Gastrocnemius medialis (tissue), 4 donors: Measurements from ENCODE around the gene SCYGR6.
"Not testable (repeated sequence)": the region's sequence is repeated elsewhere in the genome, so short reads cannot be mapped to it uniquely, and the experiment has no call there.

Source experiments
- POLR2A ChIP-seq, 2 donors: fragments of 450-650 bp; IDR thresholded peaks; one replicate each; pipeline ENCODE4 v1.6.1; 2017; ENCODE audit warnings: antibody characterized with exemption in 2 of 2, mild to moderate bottlenecking in 2 of 2, moderate library complexity in 2 of 2
- TF ChIP-seq, protein P1 (sequence below), 5 experiments: fragments of 450-650 bp in 3 of 5; fragments of 200-600 bp in 2 of 5; sonication (generic) in 2 of 5; IDR thresholded peaks in 4 of 5; conservative IDR thresholded peaks in 1 of 5; 1 replicate in 4 of 5; 2 replicates in 1 of 5; pipeline ENCODE4 v1.5.1; 2016 to 2019; ENCODE audit warnings: antibody characterized with exemption in 5 of 5, mild to moderate bottlenecking in 3 of 5, moderate library complexity in 3 of 5

DNA sequence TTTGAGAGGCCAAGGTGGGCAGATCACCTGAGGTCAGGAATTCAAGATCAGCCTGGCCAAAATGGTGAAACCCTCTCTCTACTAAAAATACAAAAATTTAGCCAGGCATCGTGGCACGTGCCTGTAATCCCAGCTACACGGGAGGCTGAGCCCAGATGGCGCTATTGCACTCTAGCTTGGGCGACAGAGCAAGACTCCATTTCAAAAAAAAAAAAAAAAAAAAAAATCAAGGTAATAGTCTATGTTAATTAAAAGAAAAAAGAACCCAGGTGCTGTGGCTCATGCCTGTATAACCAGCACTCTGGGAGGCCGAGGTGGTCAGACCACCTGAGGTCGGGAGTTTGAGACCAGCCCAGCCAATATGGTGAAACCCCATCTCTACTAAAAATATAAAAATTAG, 16.1 kb upstream of the SCYGR6 start:
- TF ChIP-seq, protein P1, sequence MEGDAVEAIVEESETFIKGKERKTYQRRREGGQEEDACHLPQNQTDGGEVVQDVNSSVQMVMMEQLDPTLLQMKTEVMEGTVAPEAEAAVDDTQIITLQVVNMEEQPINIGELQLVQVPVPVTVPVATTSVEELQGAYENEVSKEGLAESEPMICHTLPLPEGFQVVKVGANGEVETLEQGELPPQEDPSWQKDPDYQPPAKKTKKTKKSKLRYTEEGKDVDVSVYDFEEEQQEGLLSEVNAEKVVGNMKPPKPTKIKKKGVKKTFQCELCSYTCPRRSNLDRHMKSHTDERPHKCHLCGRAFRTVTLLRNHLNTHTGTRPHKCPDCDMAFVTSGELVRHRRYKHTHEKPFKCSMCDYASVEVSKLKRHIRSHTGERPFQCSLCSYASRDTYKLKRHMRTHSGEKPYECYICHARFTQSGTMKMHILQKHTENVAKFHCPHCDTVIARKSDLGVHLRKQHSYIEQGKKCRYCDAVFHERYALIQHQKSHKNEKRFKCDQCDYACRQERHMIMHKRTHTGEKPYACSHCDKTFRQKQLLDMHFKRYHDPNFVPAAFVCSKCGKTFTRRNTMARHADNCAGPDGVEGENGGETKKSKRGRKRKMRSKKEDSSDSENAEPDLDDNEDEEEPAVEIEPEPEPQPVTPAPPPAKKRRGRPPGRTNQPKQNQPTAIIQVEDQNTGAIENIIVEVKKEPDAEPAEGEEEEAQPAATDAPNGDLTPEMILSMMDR (IDR thresholded peaks at IDR 0.05 in 4 of 5, conservative IDR thresholded peaks at IDR 0.05 in 1 of 5) = not testable (repeated sequence)
- not testable (repeated sequence) for TF ChIP-seq POLR2A (IDR thresholded peaks at IDR 0.05)
